Activated T-cell treated with anti-CD3 and anti-CD28 coated beads, Interleukin-2, amount 50 U/mL, for 24 hours (primary cell): ENCODE data around the gene SCMH1.

Experiments
- DNase-seq: peaks from one replicate; pipeline ENCODE4 v3.0.0-alpha.2; 2020
- H3K27ac Mint-ChIP-seq: 2 replicates; pipeline ENCODE4 v1.8.0; 2020; ENCODE audit warnings: mild to moderate bottlenecking, mixed read lengths
- H3K27me3 Mint-ChIP-seq: 2 replicates; pipeline ENCODE4 v1.8.0; 2020; ENCODE audit warnings: mixed read lengths
- H3K36me3 Mint-ChIP-seq: 2 replicates; pipeline ENCODE4 v1.8.0; 2020; ENCODE audit warnings: low read depth, mixed read lengths
- H3K4me1 Mint-ChIP-seq: 2 replicates; pipeline ENCODE4 v1.8.0; 2020; ENCODE audit warnings: low read depth, mixed read lengths
- H3K4me3 Mint-ChIP-seq: 2 replicates; pipeline ENCODE4 v1.8.0; 2020; ENCODE audit warnings: mild to moderate bottlenecking, moderate library complexity, mixed read lengths
- H3K9me3 Mint-ChIP-seq: 2 replicates; pipeline ENCODE4 v1.8.0; 2020; ENCODE audit warnings: mixed read lengths

SCMH1 gene

DNA sequence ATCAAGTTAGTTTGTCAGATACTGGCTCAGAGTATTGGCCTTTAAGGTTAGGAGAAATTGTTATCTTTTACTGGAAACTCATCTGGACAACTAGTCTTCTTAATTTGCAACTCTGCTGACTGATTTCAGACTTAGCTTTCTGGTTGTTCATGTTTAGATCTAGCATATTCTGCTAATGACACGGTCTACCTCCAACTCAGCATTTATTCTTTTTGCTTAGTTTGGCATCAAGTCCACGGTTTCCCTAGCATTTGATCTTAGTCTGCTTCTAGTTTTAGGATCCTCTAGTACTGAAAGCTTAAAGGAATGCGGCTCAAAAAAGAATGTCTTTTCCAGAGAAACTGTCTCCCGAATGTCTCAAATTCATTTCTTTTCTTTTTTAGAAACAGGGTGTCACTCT, 145.0 kb downstream of the SCMH1 start:
- no peak for DNase-seq
- H3K36me3 Mint-ChIP-seq = peaks cover 16% of the 10 kb centered on the region
- no peak overlapping the region for H3K4me3 Mint-ChIP-seq
- H3K9me3 Mint-ChIP-seq = no peaks in the 10 kb centered on the region
- peaks cover 2% of the 10 kb centered on the region for H3K4me1 Mint-ChIP-seq
- no peak overlapping the region for H3K27ac Mint-ChIP-seq
- H3K27me3 Mint-ChIP-seq = no peaks in the 10 kb centered on the region

DNA sequence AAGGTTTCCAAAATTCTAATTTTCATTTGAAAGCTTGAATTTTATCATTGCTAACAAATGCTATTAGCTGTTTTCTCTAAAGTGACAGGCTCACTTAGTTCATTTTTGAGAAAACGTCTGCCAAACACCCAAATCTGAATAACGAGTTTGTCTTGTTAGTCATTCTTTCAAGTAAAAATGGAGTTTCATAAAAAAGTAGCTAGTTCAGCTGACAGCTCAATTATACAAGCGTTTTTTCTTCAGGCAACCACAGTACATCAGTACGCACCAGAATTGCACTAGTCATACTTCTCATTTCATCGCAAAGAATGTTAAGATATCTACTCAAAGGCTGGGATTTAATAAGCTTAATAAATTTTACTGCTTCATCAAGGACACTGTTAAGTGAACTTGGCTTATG, 148.3 kb downstream of the SCMH1 start:
- DNase-seq = no peak
- Mint-ChIP-seq H3K9me3 (no peaks in the 10 kb centered on the region), H3K4me3 (no peak overlapping the region), H3K36me3 (peaks cover 23% of the 10 kb centered on the region), H3K4me1 (no peaks in the 10 kb centered on the region), H3K27me3 (no peaks in the 10 kb centered on the region), H3K27ac (no peak overlapping the region)

DNA sequence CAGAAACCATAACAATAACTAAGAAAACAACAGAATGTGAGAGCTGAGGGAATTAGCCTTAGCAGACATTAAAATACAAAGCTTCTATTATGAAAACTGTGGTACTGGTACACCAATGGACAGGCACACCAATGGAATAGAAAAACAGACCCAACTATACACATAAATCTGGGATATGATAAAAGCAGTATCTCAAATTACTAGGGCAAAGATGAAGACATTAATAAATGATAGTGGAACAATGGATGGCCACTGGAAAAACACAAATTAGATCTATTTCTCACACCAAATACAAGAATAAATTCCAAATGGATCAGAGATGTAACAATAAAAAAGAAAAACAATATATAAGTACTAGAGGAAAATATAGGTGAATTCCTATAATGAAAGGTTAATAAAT, 155.2 kb downstream of the SCMH1 start:
- no peak for DNase-seq
- Mint-ChIP-seq H3K4me1 (no peaks in the 10 kb centered on the region), H3K9me3 (no peaks in the 10 kb centered on the region), H3K4me3 (no peak overlapping the region), H3K27me3 (no peaks in the 10 kb centered on the region), H3K27ac (no peak overlapping the region), H3K36me3 (peaks cover 28% of the 10 kb centered on the region)

DNA sequence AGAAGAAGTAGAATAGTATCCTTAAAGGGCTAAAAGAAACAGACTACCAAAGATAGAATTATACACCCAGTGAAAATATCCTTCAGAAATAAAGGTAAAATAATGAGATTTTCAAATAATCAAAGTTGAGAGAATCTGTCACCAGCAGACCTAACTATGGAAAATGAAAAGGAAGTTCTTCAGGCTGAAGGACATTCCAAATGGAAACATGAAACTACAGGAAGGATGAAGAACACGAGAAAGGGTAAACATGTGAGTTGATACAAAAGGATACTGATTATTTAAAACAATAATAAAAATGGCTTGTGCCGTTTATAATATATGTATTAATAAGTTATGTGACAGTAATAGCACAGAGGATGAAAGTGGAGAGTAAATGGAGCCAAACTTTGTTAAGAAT, 163.5 kb downstream of the SCMH1 start:
- DNase-seq = no peak
- H3K9me3 Mint-ChIP-seq = peaks cover 5% of the 10 kb centered on the region
- H3K27ac Mint-ChIP-seq = no peak overlapping the region
- H3K4me3 Mint-ChIP-seq = no peak overlapping the region
- peaks cover 24% of the 10 kb centered on the region for H3K36me3 Mint-ChIP-seq
- H3K4me1 Mint-ChIP-seq = peaks cover 4% of the 10 kb centered on the region
- no peaks in the 10 kb centered on the region for H3K27me3 Mint-ChIP-seq

DNA sequence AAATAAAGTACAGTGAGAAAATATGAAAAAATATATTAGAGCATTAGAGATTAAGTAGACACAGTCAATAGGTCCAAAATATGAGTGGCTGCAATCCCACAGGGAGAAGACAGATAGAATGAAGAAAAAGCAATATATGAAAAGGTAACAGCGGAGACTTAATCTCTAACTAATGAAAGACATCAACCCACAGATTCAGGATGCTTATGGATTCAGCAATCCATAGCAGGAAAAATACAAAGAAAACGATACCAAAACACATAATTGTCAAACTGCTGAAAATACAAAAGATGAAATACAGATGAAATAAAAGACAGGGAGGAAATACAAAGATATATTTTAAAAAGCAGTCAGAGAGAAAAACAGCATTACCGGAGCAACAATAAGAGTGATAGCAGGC, 163.9 kb downstream of the SCMH1 start:
- Mint-ChIP-seq H3K27me3 (no peaks in the 10 kb centered on the region), H3K9me3 (peaks cover 5% of the 10 kb centered on the region), H3K4me1 (peaks cover 5% of the 10 kb centered on the region), H3K36me3 (peaks cover 28% of the 10 kb centered on the region), H3K27ac (no peak overlapping the region), H3K4me3 (no peak overlapping the region)
- no peak for DNase-seq

DNA sequence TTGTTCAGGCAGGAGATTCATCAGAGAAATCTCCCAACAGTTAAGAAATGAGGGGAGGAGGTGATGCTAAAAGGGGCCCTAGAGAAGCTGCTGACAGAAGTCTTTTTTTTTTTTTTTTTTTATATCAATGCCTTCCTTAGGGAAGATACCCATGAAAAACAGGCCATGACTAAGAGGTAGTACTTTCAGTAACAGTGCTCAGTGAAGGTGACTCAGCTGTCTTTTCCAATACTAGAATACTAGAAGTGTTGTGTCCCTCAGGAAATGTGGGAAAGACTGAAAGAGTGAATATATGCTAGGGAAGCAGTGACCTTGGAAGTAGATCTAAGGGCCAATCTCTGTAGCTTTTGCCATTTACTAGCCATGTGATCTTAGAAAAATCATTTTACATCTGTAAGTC, 168.1 kb downstream of the SCMH1 start:
- Mint-ChIP-seq H3K36me3 (peaks cover 51% of the 10 kb centered on the region), H3K4me3 (no peak overlapping the region), H3K4me1 (peaks cover 5% of the 10 kb centered on the region), H3K27me3 (no peaks in the 10 kb centered on the region), H3K9me3 (peaks cover 3% of the 10 kb centered on the region), H3K27ac (no peak overlapping the region)
- no peak for DNase-seq

DNA sequence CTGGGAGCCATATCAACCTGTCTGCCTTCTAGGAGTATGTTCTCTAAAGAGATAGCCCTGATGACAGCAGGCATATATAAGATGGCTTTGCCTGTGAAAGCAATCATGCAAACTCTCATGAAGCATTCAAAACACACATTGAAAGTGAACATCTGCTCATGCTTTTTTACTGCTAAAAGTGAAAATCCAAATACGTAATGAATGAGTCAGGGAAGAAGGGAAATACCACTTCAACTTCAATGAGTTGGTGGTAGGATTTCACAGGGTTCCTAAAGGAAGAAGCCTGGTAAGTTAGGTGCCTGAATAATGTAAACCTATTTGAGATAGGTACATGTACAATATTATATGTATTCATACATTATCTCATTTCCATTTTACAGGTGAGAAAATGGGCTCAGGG, 170.1 kb downstream of the SCMH1 start:
- no peak for DNase-seq
- Mint-ChIP-seq H3K9me3 (no peaks in the 10 kb centered on the region), H3K36me3 (peaks cover 70% of the 10 kb centered on the region), H3K27me3 (no peaks in the 10 kb centered on the region), H3K27ac (no peak overlapping the region), H3K4me3 (no peak overlapping the region), H3K4me1 (peaks cover 5% of the 10 kb centered on the region)

DNA sequence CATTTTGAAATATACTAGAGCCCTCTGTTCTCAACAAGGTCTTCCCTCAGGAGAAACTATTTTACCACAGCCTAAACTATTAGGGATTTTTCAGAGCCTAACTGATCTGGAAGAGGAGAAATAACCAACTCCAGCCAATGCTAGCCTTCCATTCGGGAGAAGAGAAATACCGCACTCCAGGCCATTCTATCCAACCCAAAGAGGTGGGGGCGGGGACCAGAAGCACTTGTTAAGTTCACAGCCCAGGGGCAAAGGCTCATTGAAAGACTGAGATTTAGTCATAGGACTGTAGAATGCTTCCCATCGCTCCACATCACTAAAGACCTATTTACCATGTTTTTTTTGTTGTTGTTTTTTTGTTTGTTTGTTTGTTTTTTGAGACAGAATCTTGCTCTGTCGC, 185.2 kb downstream of the SCMH1 start:
- Mint-ChIP-seq H3K9me3 (no peaks in the 10 kb centered on the region), H3K36me3 (peaks cover 76% of the 10 kb centered on the region), H3K27me3 (no peaks in the 10 kb centered on the region), H3K4me3 (no peak overlapping the region), H3K27ac (no peak overlapping the region), H3K4me1 (no peaks in the 10 kb centered on the region)
- DNase-seq = no peak

DNA sequence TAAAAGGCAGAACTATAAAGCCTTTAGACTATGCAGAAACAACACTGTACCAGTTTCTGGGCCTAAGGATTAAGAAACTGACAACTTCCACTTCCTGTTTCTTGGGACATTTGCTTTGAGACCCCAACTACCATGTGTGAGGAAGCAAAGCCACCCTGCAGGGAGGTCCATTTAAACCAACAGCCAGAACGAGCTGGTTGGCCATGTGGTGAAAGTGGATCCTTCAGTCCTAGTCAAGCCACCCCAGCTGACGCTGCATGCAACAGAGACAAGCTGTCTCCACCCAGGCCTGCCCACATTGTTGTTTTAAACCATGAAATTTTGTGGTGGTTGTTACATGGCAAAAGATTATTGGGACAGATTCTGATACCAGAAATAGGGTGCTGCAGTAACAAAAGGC, 188.8 kb downstream of the SCMH1 start:
- H3K9me3 Mint-ChIP-seq = no peaks in the 10 kb centered on the region

DNA sequence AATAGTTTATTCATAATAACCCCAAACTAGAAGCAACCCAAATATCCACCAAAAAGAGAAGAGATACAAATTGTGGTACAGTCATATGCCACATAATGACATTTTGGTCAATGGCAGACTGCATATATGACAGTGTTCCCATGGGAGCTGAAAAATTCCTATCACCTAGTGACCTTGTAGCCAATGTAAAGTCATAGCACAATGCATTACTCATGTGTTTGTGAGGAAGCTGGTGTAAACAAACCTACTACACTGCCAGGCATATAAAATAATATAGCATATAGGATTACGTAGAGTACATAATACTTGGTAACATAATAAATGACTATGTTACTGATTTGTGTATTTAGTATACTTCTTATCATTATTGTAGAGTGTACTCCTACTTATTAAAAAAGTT, 191.1 kb downstream of the SCMH1 start:
- Mint-ChIP-seq H3K27me3 (no peaks in the 10 kb centered on the region), H3K4me1 (no peaks in the 10 kb centered on the region), H3K27ac (no peak overlapping the region), H3K36me3 (peaks cover 77% of the 10 kb centered on the region), H3K9me3 (no peaks in the 10 kb centered on the region), H3K4me3 (no peak overlapping the region)
- DNase-seq = no peak

More for the DNA sequence above, 188.8 kb downstream of the SCMH1 start:
- Mint-ChIP-seq H3K27ac (no peak overlapping the region), H3K4me3 (no peak overlapping the region), H3K27me3 (no peaks in the 10 kb centered on the region), H3K36me3 (peaks cover 70% of the 10 kb centered on the region), H3K4me1 (no peaks in the 10 kb centered on the region)
- DNase-seq = no peak

DNA sequence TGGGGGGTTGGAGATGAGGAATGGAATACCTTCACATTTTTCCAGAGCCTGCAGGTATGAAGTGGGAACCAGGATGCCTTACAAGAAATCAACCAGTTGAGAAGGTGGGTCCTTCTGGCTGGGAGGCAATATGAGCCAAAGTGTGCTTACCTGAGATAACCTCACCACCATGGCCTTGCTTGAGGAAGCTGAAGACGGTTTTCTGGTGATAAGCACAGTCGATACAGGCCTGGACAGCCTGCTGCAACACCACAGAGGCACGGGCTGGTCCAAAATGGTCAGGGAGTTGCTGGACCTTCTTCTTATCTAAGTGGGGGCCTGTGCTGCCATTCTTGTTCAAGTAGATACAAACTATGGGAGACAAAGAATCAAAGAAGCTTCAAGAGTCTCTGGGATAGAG, 193.6 kb downstream of the SCMH1 start:
- no peaks in the 10 kb centered on the region for H3K9me3 Mint-ChIP-seq
- no peaks in the 10 kb centered on the region for H3K4me1 Mint-ChIP-seq
- no peaks in the 10 kb centered on the region for H3K27me3 Mint-ChIP-seq
- no peak overlapping the region for H3K27ac Mint-ChIP-seq
- H3K4me3 Mint-ChIP-seq = no peak overlapping the region
- peaks cover 82% of the 10 kb centered on the region for H3K36me3 Mint-ChIP-seq
- DNase-seq = no peak

DNA sequence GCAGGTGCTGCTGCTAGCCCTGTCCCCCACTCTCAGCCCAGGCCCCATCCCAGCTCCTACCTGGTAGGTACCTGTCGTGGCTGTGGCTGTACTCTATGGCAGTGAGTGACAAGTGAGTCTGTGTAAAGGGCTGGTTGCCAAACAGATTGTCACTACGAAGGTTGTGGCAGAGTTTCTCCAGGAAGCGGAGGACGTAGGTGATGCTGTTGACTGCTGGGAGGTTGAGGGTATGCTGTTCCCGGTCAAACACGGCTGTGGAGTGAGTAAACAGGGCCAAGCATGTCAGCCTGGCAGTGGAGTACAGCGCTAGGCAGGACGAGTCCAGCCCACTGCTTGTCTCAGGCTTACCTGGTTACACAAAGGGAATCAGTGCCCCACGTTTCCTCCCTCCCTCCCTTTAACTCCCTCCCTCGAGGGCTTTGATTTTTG, 195.7 kb downstream of the SCMH1 start:
- no peaks in the 10 kb centered on the region for H3K4me1 Mint-ChIP-seq
- no peak overlapping the region for H3K27ac Mint-ChIP-seq
- no peak overlapping the region for H3K4me3 Mint-ChIP-seq
- H3K27me3 Mint-ChIP-seq = no peaks in the 10 kb centered on the region
- no peaks in the 10 kb centered on the region for H3K9me3 Mint-ChIP-seq
- H3K36me3 Mint-ChIP-seq = peaks cover 79% of the 10 kb centered on the region
- no peak for DNase-seq

DNA sequence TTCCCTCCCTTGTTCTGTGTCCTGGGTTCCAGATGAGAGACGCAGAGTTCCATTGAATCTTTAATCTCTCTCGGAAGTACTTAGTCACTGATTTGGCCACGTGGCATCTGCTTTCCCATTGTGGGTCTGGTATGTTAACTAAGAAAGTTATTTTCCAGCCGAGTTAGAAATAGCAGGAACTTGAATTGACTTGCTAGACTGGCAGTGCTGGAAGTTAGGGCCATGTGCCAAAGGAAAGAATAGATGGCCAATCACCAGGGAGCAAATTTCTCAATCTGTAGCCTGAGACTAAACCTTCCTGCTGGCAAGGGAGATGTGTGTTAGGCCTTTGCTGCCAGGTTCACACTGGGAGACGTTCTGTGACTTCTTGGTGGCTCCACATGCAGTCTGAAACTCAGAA, 196.4 kb downstream of the SCMH1 start:
- Mint-ChIP-seq H3K4me3 (no peak overlapping the region), H3K27me3 (no peaks in the 10 kb centered on the region), H3K4me1 (no peaks in the 10 kb centered on the region), H3K36me3 (peaks cover 79% of the 10 kb centered on the region), H3K27ac (no peak overlapping the region), H3K9me3 (no peaks in the 10 kb centered on the region)
- DNase-seq = no peak

DNA sequence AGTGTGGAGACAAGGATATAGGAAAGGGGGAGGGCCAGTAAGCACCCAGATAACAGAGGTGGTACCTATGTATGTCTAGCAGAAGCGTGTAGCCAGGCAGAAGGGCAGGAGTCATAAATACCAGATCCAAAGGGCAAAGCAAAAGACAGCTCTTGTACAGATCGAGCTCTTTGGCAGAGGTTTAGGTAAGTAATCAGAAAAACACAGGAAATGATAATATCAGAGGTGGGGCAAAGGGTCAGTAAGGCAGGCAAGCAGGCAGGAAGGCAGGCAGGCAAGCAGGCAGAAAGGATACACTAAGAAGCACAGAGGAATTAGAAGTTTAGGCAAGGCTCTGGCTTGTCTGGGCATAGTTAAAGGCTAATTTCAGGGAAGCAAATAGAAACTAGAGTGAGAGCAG, 197.9 kb downstream of the SCMH1 start:
- no peaks in the 10 kb centered on the region for H3K4me1 Mint-ChIP-seq
- no peak for DNase-seq
- H3K36me3 Mint-ChIP-seq = peaks cover 81% of the 10 kb centered on the region
- H3K4me3 Mint-ChIP-seq = no peak overlapping the region
- H3K27me3 Mint-ChIP-seq = no peaks in the 10 kb centered on the region
- peak overlapping the region; percentile 8 for H3K27ac Mint-ChIP-seq
- no peaks in the 10 kb centered on the region for H3K9me3 Mint-ChIP-seq

DNA sequence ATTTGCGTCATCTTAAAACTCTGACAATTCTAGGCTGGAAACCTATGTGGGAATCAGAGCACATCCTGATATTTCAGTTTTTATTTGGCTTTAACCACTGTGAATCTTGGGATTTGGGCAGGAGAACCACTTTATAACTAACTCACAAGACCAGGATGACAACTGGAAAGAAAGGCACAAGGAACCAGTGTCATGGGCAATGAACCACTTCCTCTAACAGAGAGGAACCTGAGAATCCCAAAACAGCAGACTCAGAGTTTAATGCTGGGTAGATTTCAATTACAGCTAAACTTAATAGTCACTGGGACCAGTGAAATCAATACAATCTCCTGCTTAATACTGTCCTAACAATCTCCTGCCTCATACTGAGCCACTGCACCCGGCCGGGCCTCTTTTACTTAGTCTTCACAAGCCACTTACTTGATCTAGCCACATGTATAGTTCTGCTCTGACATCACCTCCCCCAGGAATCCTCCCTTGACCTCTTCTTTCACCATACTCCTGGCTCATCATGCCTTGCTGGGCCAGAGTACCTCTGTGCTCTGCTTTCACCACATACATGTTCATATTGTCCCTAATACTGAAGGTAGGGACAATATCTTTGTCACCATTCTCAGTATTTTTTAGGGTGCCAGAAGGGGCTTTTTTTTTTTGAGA, 200.4 kb downstream of the SCMH1 start:
- H3K4me1 Mint-ChIP-seq = no peaks in the 10 kb centered on the region
- H3K36me3 Mint-ChIP-seq = peaks cover 72% of the 10 kb centered on the region
- no peaks in the 10 kb centered on the region for H3K9me3 Mint-ChIP-seq
- H3K27ac Mint-ChIP-seq = no peak overlapping the region
- no peak for DNase-seq
- H3K4me3 Mint-ChIP-seq = no peak overlapping the region
- H3K27me3 Mint-ChIP-seq = no peaks in the 10 kb centered on the region

DNA sequence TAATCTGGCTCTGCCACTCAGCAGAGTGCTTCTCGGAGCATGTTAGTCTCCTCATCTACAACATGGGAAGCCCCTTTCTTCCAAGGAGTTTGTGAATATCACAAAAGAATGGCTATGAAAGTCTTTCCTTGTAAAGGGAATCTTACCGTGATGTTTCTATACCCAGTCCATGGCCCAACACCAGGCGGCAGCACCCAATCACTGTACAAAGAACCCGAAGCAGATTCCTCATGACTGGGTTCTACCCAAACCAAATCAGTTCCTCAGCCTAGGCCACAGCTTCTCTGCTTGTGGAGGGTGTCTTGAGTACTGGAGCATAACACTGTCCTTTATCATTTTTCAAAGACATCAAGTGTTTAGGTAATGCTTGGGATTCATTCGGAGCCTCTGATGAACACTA, 204.0 kb downstream of the SCMH1 start:
- H3K27me3 Mint-ChIP-seq = no peaks in the 10 kb centered on the region
- no peak for DNase-seq
- no peaks in the 10 kb centered on the region for H3K9me3 Mint-ChIP-seq
- H3K27ac Mint-ChIP-seq = no peak overlapping the region
- no peak overlapping the region for H3K4me3 Mint-ChIP-seq
- H3K4me1 Mint-ChIP-seq = no peaks in the 10 kb centered on the region
- H3K36me3 Mint-ChIP-seq = peaks cover 43% of the 10 kb centered on the region
